Stimulated activated CD8-positive, alpha-beta memory T cell treated with anti-CD3 and anti-CD28 coated beads, Interleukin-15, amount 100 ng/mL, for 4 hours (primary cell): ENCODE measurements around the gene ATG12.
"Not testable (repeated sequence)": the region's sequence is repeated elsewhere in the genome, so short reads cannot be mapped to it uniquely, and the experiment has no call there.

Source experiments
- DNase-seq, 2 donors: peaks; one replicate each; pipeline ENCODE4 v3.0.0-alpha.2; 2020; ENCODE audit warnings: low read depth in 2 of 2

The ATG12 gene

DNA sequence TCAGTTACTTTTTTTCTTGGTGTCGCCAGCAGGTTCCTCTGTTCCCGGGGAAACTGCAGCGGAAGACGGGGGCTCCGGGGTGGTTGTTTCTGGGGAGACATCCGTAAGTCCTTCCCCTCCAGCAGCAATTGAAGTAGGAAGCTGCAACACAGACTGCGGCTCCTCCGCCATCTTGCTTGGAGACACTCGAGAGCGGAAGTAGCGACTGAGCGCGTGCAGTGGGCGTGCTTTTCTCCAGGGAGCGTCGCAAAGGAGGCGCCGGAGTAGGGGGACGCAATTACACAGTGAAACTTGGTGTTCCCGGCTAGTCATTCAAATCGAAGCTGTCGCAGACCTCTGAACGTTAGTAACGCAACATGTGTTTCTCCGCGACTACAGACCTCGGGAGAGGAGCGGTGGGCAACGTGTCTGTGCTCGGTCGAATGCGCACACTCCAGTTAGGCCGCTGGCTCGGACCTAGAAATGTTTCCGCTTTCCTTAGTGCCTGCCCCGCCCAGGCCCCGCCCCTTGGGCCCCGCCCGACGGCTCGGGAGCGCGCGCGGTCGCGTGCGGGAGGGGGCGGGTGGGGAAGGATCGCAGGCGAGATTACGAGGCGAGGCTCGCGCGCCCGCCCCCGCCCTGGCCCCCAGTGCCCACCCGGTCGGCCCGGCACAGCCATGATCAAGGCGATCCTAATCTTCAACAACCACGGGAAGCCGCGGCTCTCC lies at the start of gene ATG12, which contains the start of gene AP3S1:
Gene ATG12, minus strand, starts transcription at position 184 of the 707 bp plus-strand sequence. Its CDS starts 13 bp downstream, at position 171.
Gene AP3S1, plus strand, starts transcription at position 554 of the 707 bp plus-strand sequence. Its CDS starts 103 bp downstream, at position 657.
- DNase-seq = peak; percentile 82 to 86

DNA sequence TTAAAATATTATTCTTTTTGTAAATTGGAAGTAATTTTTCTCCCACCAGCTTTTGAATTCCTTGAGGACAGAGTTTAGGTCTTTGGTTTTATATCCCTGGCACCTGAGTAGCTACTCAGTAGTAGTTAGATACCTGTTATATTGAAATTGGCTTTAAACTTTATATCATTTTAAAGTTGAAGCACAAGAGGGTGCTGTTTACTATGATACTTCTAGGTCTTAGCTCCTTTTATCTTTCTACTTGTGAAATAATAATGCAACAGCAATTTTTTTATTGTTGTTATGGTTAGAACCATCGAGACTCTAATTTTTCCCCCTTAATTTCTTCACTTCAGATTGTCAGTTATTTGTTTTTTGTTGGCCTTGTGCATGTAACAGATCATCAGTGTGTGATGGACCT lies 46.7 kb upstream of the ATG12 start:
- no peak for DNase-seq

GRCh38 chr5:115885208-115885607 lies 43.8 kb upstream of the ATG12 start:
- not testable (repeated sequence) for DNase-seq

GRCh38 chr5:115884704-115885103 lies 43.3 kb upstream of the ATG12 start:
- no peak for DNase-seq

GRCh38 chr5:115882434-115882833 lies 41.1 kb upstream of the ATG12 start:
- DNase-seq = not testable (repeated sequence)

- not testable (repeated sequence) for DNase-seq
Observed at GRCh38 chr5:115877342-115877741, 36.0 kb upstream of the ATG12 start.

GRCh38 chr5:115875447-115875846 lies 34.1 kb upstream of the ATG12 start:
- DNase-seq = no peak

DNA sequence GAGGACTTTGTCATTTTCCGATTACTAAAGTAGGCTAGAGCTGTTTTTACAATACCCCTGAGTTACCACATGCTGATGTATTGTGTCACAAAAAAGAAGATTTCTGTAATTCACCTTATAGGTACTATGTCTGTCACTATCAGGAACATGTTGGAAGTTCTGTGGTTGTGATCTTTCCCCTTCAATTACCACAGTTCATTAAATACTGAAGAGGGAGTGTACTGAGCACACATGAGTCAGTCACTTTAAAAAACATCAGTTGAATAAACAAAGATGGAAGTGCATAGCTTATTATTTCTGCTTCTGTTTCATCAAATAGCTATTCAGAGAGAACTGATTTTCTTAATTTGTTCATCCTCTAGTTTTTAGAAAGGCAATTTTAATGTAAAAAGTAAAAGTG lies 32.0 kb upstream of the ATG12 start:
- DNase-seq = no peak

- DNase-seq = no peak
Observed at GRCh38 chr5:115872447-115872846, 31.1 kb upstream of the ATG12 start.

DNA sequence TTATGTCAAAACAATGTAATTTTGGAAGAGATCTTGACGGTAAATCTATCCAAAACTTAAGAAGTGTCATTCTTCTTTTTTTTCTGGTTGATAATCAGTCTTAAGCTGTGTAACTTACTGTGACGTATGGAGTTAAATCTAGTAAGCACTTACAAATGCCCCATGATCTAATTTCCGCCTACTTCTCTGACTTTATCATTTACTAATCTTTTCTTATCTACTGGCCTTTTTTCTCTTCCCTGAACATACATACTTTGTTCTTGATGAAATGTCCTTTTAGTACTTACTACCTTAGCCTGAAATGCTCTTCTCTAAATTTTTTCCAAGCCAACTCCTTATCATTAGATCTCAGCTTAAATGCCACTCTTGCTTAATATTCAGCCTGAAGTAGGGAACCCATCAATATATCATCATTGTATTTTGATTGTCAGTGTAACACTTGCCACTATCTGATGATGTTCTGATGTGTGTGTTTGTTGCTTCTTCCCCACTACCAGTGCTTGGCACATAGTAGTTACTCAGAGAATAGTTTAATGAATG lies 28.0 kb upstream of the ATG12 start:
- no peak for DNase-seq

GRCh38 chr5:115859378-115859777 lies 18.0 kb upstream of the ATG12 start:
- DNase-seq = no peak

DNA sequence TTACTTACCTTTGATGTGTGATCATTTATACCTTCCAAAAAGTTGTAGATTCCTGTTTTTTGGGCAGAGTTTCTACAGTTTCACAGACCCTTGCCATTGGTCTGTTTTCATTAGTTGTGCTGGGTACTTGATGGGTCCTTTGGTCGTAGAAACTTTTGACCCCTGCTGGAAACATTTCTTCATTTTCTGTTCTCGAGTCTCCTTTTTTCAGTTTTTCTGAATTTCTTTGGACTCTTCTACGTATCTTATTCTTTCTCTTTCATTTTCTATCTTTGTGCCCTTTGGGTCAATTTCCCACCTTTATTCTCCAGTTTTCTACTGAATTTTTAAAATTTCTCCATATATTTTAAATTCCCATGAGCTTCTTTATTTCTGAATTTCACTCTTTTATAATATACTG lies 17.0 kb upstream of the ATG12 start:
- DNase-seq = no peak

DNA sequence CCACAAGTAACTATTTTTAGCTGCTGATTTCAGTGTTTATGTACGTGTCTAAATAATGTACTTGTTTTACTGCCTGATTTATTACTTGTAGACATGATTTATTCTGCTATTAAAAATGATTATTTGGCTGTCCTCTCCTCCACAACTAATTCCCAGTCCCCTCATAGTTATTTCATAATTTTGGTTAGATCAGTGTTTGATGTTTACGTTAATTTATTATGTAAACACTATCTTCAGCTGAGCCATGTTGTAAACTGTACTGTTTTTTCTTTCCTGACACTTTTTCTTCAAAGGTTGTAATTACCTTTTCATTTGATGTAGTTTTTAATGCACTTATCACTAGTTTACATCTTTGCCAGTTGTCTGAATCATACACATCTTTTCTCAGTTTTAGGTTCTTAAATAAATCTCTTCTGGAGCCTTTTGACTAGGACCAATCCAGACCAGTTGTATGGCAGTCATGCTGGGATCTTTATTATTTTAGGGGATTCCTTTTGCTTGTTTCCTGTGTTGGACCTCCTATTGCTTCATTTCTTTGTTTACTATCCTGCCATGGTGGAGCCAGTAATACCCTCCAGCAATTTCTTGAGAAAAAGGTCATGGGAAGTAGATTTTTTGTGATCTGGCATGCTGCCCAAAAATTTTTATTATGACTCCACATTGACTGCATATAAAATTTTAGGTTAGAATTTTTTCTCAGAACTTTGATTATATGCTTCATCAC lies 16.4 kb upstream of the ATG12 start:
- DNase-seq = no peak

DNA sequence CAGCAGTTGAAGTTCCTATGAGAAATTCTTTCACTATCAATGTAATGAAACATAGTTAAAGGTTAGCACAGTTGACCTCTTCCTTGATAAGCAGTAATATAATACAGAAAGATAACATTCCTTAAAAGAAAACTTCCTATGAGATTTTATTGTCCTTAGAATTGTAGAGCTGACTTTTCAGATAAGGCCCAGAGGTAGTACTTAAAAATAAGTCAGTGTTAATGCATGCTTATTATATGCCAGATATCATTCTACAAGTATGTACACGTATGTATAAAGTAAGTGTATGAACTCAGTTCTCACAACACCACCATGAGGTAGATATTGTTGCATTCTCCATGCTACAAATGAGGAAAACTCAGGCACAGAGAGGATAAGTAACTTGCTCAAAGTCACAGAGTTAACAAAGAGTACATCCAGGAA lies 15.7 kb upstream of the ATG12 start:
- no peak for DNase-seq

GRCh38 chr5:115855959-115856358 lies 14.6 kb upstream of the ATG12 start:
- DNase-seq = no peak

DNA sequence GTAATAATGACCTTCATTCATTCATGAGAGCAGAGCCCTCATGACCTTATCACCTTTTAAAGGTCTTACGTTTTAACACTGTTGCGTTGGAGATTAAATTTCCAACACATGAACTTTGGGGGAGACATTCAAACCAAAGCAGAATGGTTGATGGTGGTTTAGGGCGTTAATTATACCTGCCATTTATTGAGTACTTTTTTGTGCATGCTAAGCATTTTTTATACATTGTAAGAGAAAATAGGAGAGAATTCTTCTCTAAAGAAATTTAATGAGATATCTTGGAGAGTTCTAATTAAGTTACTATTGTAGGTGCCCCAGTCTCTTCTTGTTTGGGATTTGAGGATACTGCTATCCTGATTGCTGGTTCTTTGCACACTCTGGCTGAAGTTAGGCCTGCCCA lies 12.8 kb upstream of the ATG12 start:
- DNase-seq = no peak

DNA sequence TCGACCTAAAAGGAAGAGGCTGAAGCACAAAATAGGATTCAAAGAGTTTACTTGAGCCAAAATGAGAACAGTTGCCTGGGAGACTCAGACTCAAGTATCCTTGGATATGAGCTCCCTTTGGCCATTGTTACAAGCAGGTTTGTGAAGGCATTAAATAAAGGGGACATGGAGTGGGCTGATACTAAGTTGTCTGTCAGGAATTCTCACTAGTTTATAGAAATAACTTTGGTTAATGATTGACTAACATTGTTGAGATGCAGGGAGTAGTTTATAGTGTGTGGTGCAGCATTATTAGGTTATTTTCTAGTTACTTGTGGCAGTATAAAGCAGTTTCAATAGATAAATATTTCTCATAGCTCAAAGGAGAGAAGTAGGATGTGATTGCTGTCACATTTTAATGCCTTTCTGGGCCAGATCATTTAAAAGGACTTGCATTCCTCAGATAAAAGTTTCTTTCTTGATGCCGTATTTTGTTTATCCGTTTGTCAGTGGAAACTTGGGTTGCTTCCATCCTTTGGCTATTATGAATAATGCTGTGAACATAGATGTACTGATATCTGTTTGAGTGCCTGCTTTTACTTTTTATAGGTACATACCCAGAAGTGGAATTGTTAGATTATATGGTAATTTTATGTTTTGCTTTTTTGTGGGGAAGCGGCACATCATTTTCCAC lies 9.5 kb upstream of the ATG12 start:
- DNase-seq = no peak

GRCh38 chr5:115849258-115849798 lies 8.0 kb upstream of the ATG12 start:
- no peak for DNase-seq

- DNase-seq = no peak
Observed at GRCh38 chr5:115847290-115847689, 5.9 kb upstream of the ATG12 start.

- no peak for DNase-seq
Observed at GRCh38 chr5:115844321-115844817, 3.0 kb upstream of the ATG12 start.

GRCh38 chr5:115843444-115844130 lies 2.2 kb upstream of the ATG12 start:
- DNase-seq = no peak
